Trophoblast cell (in vitro differentiated cells and primary cell): ENCODE results near the gene PTPA.

ENCODE experiments used
- DNase-seq, 2 donors: peaks; one replicate each; pipeline ENCODE4 v3.0.0-alpha.2; 2016
- H2AFZ ChIP-seq: 2 replicates; pipeline ENCODE4 v1.6.1; 2013; ENCODE audit warnings: low read length, moderate library complexity, mild to moderate bottlenecking; ENCODE audit not compliant: insufficient read depth, poor library complexity
- H2AK5ac ChIP-seq: 2 replicates; pipeline ENCODE4 v1.6.1; 2013; ENCODE audit warnings: mild to moderate bottlenecking, low read length
- H2BK120ac ChIP-seq: 2 replicates; pipeline ENCODE4 v1.6.1; 2013; ENCODE audit warnings: low read length, mild to moderate bottlenecking, moderate library complexity; ENCODE audit not compliant: insufficient read depth, poor library complexity
- H2BK12ac ChIP-seq: 2 replicates; pipeline ENCODE4 v1.6.1; 2013; ENCODE audit warnings: mild to moderate bottlenecking, low read length, moderate library complexity
- H2BK5ac ChIP-seq: 2 replicates; pipeline ENCODE4 v1.6.1; 2013; ENCODE audit warnings: low read length, low read depth, moderate library complexity, mild to moderate bottlenecking; ENCODE audit not compliant: poor library complexity
- H3K14ac ChIP-seq: 2 replicates; pipeline ENCODE4 v1.6.1; 2013; ENCODE audit warnings: mild to moderate bottlenecking, low read length
- H3K18ac ChIP-seq: 2 replicates; pipeline ENCODE4 v1.6.1; 2013; ENCODE audit warnings: mild to moderate bottlenecking, low read length
- H3K23ac ChIP-seq: 2 replicates; pipeline ENCODE4 v1.6.1; 2013; ENCODE audit warnings: low read length
- H3K27ac ChIP-seq: 2 replicates; pipeline ENCODE4 v1.5.1; 2013; ENCODE audit warnings: low read depth, mild to moderate bottlenecking, inconsistent platforms, low read length, moderate library complexity
- H3K27me3 ChIP-seq: 2 replicates; pipeline ENCODE4 v1.6.1; 2013; ENCODE audit warnings: inconsistent platforms, mild to moderate bottlenecking, low read length, moderate library complexity; ENCODE audit not compliant: insufficient read depth
- H3K36me3 ChIP-seq, 2 experiments: 1 replicate in 1 of 2; 2 replicates in 1 of 2; pipeline ENCODE4 v1.6.1; 2013; ENCODE audit warnings: low read length in 2 of 2, mild to moderate bottlenecking in 2 of 2, moderate library complexity in 1 of 2; ENCODE audit not compliant: insufficient read depth in 2 of 2, control insufficient read depth in 1 of 2
- H3K4ac ChIP-seq: 2 replicates; pipeline ENCODE4 v1.6.1; 2013; ENCODE audit warnings: low read depth, mild to moderate bottlenecking, low read length, moderate library complexity
- H3K4me1 ChIP-seq, 2 experiments: 1 replicate in 1 of 2; 2 replicates in 1 of 2; pipeline ENCODE4 v1.6.1; 2013; ENCODE audit warnings: low read length in 2 of 2, mild to moderate bottlenecking in 2 of 2, moderate library complexity in 1 of 2; ENCODE audit not compliant: insufficient read depth in 2 of 2, control insufficient read depth in 1 of 2
- H3K4me2 ChIP-seq: 2 replicates; pipeline ENCODE4 v1.6.1; 2013; ENCODE audit warnings: inconsistent platforms, mild to moderate bottlenecking, low read length, moderate library complexity
- H3K4me3 ChIP-seq: 2 replicates; pipeline ENCODE4 v1.5.1; 2013; ENCODE audit warnings: mild to moderate bottlenecking, low read depth, low read length, inconsistent platforms
- H3K79me1 ChIP-seq: one replicate; pipeline ENCODE4 v1.6.1; 2013; ENCODE audit warnings: low read length
- H3K79me2 ChIP-seq: 2 replicates; pipeline ENCODE4 v1.6.1; 2013; ENCODE audit warnings: low read length, mild to moderate bottlenecking; ENCODE audit not compliant: control insufficient read depth, insufficient read depth, poor library complexity
- H3K9ac ChIP-seq: 2 replicates; pipeline ENCODE4 v1.6.1; 2013; ENCODE audit warnings: mild to moderate bottlenecking, low read length
- H3K9me3 ChIP-seq: 2 replicates; pipeline ENCODE4 v1.6.1; 2013; ENCODE audit warnings: low read depth, mild to moderate bottlenecking, control low read depth, inconsistent platforms, low read length; ENCODE audit not compliant: insufficient read depth
- H4K12ac ChIP-seq: 2 replicates; pipeline ENCODE4 v1.6.1; 2013; ENCODE audit warnings: low read depth, mild to moderate bottlenecking, low read length, moderate library complexity
- H4K8ac ChIP-seq: 2 replicates; pipeline ENCODE4 v1.6.1; 2013; ENCODE audit warnings: low read depth, mild to moderate bottlenecking, low read length, moderate library complexity
- H4K91ac ChIP-seq: one replicate; pipeline ENCODE4 v1.6.1; 2013; ENCODE audit warnings: low read depth, mild to moderate bottlenecking, low read length, moderate library complexity
- WGBS: extraction: QIAGEN DNeasy Blood & Tissue Kit; methylation state at CpG from one replicate; pipeline ENCODE4 v1.1.7; 2013; ENCODE audit warnings: missing lambda C conversion rate; ENCODE audit not compliant: insufficient read length, insufficient coverage; ENCODE audit errors: extremely low coverage; 5-methylcytosine and 5-hydroxymethylcytosine counted together

The PTPA gene

DNA sequence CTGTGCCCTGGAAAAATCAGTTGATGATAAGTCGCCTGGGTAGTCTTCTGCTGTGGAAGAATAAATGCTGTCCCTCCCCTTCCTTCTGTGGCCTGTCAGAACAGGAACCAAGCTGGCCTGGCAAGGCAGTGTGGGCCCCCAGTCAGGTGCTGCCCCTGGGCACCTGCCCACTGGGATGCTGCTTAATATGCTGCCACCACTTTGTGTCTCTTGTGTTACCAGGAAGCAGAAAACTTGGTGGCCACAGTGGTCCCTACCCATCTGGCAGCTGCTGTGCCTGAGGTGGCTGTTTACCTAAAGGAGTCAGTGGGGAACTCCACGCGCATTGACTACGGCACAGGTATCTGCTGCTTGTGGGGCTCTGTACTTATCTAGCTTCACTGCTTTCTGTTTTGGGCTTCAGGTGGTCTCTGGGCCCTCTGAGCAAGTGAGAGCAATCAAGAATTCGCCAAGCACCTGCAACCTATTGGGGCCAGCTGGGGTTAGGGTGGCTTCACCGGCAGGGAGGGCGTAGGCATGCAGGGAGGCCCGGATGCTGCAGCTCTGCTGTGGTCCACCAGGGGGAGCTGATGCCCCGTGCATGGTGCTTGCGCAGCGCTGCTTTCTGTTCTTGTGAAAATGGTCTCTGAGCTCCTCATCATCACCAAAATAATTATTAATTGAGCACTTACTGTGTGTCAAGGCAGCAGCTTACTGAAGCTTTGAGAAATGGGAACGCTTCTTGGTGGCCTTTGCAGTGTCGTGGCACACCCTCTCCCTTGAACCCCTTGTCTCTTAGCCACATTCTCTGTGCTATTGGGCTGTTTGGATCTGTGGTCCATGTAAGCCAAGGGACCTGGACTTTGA lies 20.3 kb downstream of the PTPA start:
- WGBS = no CpG with 5 or more reads among the region's 13 CpGs
- DNase-seq = peak; percentile 74 to 84
- no peak overlapping the region for H3K27ac ChIP-seq

DNA sequence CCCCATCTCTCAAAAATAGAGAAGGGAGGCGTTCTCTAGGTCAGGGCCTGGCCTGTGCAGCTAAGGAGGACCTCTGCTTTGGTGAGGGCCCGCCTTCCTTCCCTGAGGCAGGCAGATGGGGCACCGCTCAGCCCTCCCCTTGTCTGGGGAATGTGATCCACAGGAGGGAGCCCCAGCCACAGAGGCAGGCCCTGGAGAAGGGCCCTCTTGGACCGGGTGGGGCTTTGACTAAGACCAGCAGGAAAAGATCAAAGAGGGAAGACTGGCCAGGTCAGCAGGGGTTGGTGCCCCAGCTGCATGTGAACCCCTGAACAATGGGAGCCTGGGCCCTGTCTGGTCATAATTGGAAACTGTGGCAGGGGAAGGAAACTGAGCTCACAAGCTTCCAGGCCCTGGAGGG lies 21.9 kb downstream of the PTPA start:
- Histone ChIP-seq H3K9me3 (no peaks in the 10 kb centered on the region), H3K36me3 (peaks cover 42% of the 10 kb centered on the region in 2 experiments), H3K27ac (peak overlapping the region; percentile 77), H2AK5ac (peak overlapping the region; percentile 83), H4K8ac (peak overlapping the region; percentile 55), H3K18ac (peak overlapping the region; percentile 10), H2AFZ (no peak overlapping the region), H3K14ac (peak overlapping the region; percentile 38), H3K4me1 (peaks cover 8 to 13% of the 10 kb centered on the region in 2 experiments), H3K27me3 (no peaks in the 10 kb centered on the region), H3K9ac (no peak overlapping the region), H2BK120ac (peak overlapping the region; percentile 8), H3K4me3 (no peak overlapping the region), H3K23ac (no peak overlapping the region), H3K4ac (peak overlapping the region; percentile 25), H3K79me1 (peaks cover 10% of the 10 kb centered on the region), H3K79me2 (no peaks in the 10 kb centered on the region), H4K12ac (peak overlapping the region; percentile 32), H3K4me2 (no peak overlapping the region), H4K91ac (peak overlapping the region; percentile 60), H2BK12ac (peak overlapping the region; percentile 2), H2BK5ac (peak overlapping the region; percentile 7)
- WGBS = no CpG with 5 or more reads among the region's 4 CpGs
- DNase-seq = no peak

More for the DNA sequence above, 20.3 kb downstream of the PTPA start:
- H3K9me3 ChIP-seq = no peaks in the 10 kb centered on the region
- no peaks in the 10 kb centered on the region for H3K79me2 ChIP-seq
- H3K4me2 ChIP-seq = no peak overlapping the region
- H2AFZ ChIP-seq = no peak overlapping the region
- no peak overlapping the region for H3K4ac ChIP-seq
- H3K23ac ChIP-seq = no peak overlapping the region
- no peak overlapping the region for H2BK120ac ChIP-seq
- no peak overlapping the region for H3K18ac ChIP-seq
- no peak overlapping the region for H3K14ac ChIP-seq
- no peak overlapping the region for H4K8ac ChIP-seq
- H3K4me1 ChIP-seq = peaks cover 11 to 18% of the 10 kb centered on the region in 2 experiments
- no peak overlapping the region for H2BK5ac ChIP-seq
- no peaks in the 10 kb centered on the region for H3K27me3 ChIP-seq
- no peak overlapping the region for H2AK5ac ChIP-seq
- H2BK12ac ChIP-seq = peak overlapping the region; percentile 0
- H3K36me3 ChIP-seq = peaks cover 30 to 32% of the 10 kb centered on the region in 2 experiments
- peaks cover 13% of the 10 kb centered on the region for H3K79me1 ChIP-seq
- H3K9ac ChIP-seq = no peak overlapping the region
- H4K12ac ChIP-seq = no peak overlapping the region
- peak overlapping the region; percentile 46 for H3K4me3 ChIP-seq
- H4K91ac ChIP-seq = no peak overlapping the region

DNA sequence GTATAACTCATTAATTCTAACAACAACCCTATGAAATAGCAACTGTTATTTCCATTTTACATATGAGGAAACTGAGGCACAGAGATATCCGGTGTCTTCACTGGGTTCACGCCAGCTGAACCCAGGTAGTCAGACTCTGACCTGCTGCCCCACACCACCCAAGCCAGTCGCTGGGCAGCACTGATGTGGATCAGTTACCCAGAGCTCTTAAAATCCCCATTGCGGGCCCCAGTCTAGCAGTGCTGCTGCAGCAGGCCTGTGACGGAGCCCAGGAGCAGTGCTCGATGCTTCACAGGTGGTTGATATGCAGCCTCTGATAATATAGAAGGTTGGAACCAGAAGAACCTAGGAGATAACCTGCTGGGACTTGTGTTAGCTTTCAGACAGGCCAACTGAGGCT lies 24.3 kb downstream of the PTPA start:
- Histone ChIP-seq H2AFZ (no peak overlapping the region), H3K27ac (no peak overlapping the region), H3K79me1 (peaks cover 24% of the 10 kb centered on the region), H4K8ac (no peak overlapping the region), H3K4me2 (no peak overlapping the region), H4K91ac (no peak overlapping the region), H3K79me2 (peaks cover 9% of the 10 kb centered on the region), H2BK5ac (no peak overlapping the region), H2BK120ac (no peak overlapping the region), H3K36me3 (peaks cover 29 to 36% of the 10 kb centered on the region in 2 experiments), H3K4me3 (no peak overlapping the region), H3K4me1 (peaks cover 20 to 28% of the 10 kb centered on the region in 2 experiments), H3K4ac (no peak overlapping the region), H3K23ac (no peak overlapping the region), H3K18ac (no peak overlapping the region), H4K12ac (no peak overlapping the region), H3K14ac (no peak overlapping the region), H3K9me3 (no peaks in the 10 kb centered on the region), H2BK12ac (peak overlapping the region; percentile 27), H3K27me3 (no peaks in the 10 kb centered on the region), H2AK5ac (peak overlapping the region; percentile 17), H3K9ac (no peak overlapping the region)
- DNase-seq = no peak
- WGBS = no CpG with 5 or more reads among the region's 6 CpGs

DNA sequence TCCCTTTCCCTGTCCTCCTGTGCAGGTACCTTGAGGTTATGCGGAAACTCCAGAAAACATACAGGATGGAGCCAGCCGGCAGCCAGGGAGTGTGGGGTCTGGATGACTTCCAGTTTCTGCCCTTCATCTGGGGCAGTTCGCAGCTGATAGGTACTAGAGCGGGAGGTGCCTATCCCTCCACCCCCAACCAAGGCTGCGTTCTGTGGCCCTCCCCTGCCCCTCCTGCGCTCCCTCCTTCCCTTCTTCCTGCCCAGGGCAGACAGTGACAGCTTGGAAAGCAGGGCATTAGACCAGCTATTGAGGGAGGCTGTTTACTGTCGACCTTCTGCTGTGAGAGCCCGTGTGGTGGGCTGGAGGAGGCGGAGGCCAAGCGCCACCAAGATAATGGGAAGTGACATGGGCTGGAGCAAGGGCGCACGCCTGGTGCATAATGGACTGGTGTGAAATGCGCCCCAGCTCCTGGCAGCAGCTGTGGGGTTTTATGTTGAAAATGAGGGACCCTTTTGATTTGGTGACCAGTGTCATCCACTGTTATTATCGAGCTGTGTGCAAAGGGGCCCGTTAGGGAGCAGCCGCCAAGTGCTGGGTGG lies 25.3 kb downstream of the PTPA start:
- no peak overlapping the region for H3K9ac ChIP-seq
- no peak overlapping the region for H3K14ac ChIP-seq
- peaks cover 22 to 29% of the 10 kb centered on the region in 2 experiments for H3K36me3 ChIP-seq
- no peak overlapping the region for H2AFZ ChIP-seq
- H4K12ac ChIP-seq = no peak overlapping the region
- H3K4me2 ChIP-seq = no peak overlapping the region
- H4K8ac ChIP-seq = no peak overlapping the region
- peaks cover 18% of the 10 kb centered on the region for H3K79me2 ChIP-seq
- H4K91ac ChIP-seq = no peak overlapping the region
- H3K9me3 ChIP-seq = no peaks in the 10 kb centered on the region
- WGBS = no CpG with 5 or more reads among the region's 16 CpGs
- H3K4me3 ChIP-seq = no peak overlapping the region
- no peak overlapping the region for H2BK5ac ChIP-seq
- H3K4me1 ChIP-seq = peaks cover 29 to 37% of the 10 kb centered on the region in 2 experiments
- no peak overlapping the region for H3K4ac ChIP-seq
- no peak overlapping the region for H2AK5ac ChIP-seq
- peak overlapping the region; percentile 21 for H3K18ac ChIP-seq
- H3K27ac ChIP-seq = peak overlapping the region; percentile 3
- no peak overlapping the region for H2BK120ac ChIP-seq
- H3K79me1 ChIP-seq = peaks cover 33% of the 10 kb centered on the region
- DNase-seq = no peak
- H3K23ac ChIP-seq = no peak overlapping the region
- H3K27me3 ChIP-seq = no peaks in the 10 kb centered on the region
- H2BK12ac ChIP-seq = no peak overlapping the region
